Right lobe of liver (tissue), 4 donors: ENCODE results near the gene TP53BP1.

Experiments used
- POLR2A ChIP-seq: fragments of 450-650 bp; IDR thresholded peaks from one replicate; pipeline ENCODE4 v1.6.1; 2017; ENCODE audit warnings: antibody characterized with exemption, mild to moderate bottlenecking
- TF ChIP-seq, protein P1 (sequence below), 4 donors: fragments of 200-600 bp in 3 of 4; fragments of 450-650 bp in 1 of 4; IDR thresholded peaks; one replicate each; pipeline versions ENCODE4 v1.5.1 to v1.8.0; 2016 to 2022; ENCODE audit warnings: antibody characterized with exemption in 4 of 4, mild to moderate bottlenecking in 2 of 4
- donor health status: DM: no; HTN: no; CAD: no.
- donor health status: DM: no; HTN: no; CAD: no.
- donor health status: DM: no; HTN: yes; CAD: no.

DNA sequence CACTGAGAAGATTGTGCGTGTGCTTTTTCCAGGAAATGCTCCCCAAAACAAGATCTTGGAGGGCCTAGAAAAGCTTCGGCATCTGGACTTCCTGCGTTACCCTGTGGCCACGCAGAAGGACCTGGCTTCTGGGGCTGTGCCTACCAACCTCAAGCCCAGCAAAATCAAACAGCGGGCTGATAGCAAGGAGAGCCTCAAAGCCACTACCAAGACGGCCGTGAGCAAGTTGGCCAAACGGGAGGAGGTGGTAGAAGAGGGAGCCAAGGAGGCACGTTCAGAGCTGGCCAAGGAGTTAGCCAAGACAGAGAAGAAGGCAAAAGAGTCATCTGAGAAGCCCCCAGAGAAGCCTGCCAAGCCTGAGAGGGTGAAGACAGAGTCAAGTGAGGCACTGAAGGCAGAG is 29.3 kb upstream of the TP53BP1 start:
- TF ChIP-seq, protein P1, sequence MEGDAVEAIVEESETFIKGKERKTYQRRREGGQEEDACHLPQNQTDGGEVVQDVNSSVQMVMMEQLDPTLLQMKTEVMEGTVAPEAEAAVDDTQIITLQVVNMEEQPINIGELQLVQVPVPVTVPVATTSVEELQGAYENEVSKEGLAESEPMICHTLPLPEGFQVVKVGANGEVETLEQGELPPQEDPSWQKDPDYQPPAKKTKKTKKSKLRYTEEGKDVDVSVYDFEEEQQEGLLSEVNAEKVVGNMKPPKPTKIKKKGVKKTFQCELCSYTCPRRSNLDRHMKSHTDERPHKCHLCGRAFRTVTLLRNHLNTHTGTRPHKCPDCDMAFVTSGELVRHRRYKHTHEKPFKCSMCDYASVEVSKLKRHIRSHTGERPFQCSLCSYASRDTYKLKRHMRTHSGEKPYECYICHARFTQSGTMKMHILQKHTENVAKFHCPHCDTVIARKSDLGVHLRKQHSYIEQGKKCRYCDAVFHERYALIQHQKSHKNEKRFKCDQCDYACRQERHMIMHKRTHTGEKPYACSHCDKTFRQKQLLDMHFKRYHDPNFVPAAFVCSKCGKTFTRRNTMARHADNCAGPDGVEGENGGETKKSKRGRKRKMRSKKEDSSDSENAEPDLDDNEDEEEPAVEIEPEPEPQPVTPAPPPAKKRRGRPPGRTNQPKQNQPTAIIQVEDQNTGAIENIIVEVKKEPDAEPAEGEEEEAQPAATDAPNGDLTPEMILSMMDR (IDR thresholded peaks at IDR 0.05): no peak
- TF ChIP-seq POLR2A: no peak
